Ovary (tissue), 9 donors: Measurements from ENCODE around the gene NPY. TPM values are rescaled to one million over a fixed set of nuclear protein-coding genes. Genes with fewer than 3 reads are reported as not detected.

Experiments used
- DNase-seq, 5 donors: peaks; one replicate each; pipeline ENCODE4 v3.0.0-alpha.2; 2019 to 2020
- H3K27ac ChIP-seq, 2 donors: fragments of 200-600 bp; one replicate each; pipeline versions ENCODE4 v1.5.1 to v1.8.0; 2019 to 2022
- H3K27me3 ChIP-seq: fragments of 200-600 bp; one replicate; pipeline ENCODE4 v1.8.0; 2022
- H3K36me3 ChIP-seq: fragments of 200-600 bp; sonication (generic); one replicate; pipeline ENCODE4 v1.5.1; 2019
- H3K4me1 ChIP-seq: one replicate; pipeline ENCODE4 v1.8.1; 2013; ENCODE audit warnings: mild to moderate bottlenecking, moderate library complexity; ENCODE audit not compliant: insufficient read depth
- H3K4me3 ChIP-seq: fragments of 200-600 bp; sonication (generic); one replicate; pipeline ENCODE4 v1.5.1; 2017
- H3K9me3 ChIP-seq, 2 donors: fragments of 200-600 bp in 1 of 2; sonication (generic) in 1 of 2; one replicate each; pipeline versions ENCODE4 v1.5.1 to v1.8.1; 2013 to 2019; ENCODE audit warnings: mild to moderate bottlenecking in 1 of 2, moderate library complexity in 1 of 2
- EP300 ChIP-seq: sonication (generic); formaldehyde crosslinking; IDR thresholded peaks from one replicate; pipeline ENCODE4 v1.6.1; 2017; ENCODE audit warnings: antibody characterized with exemption
- POLR2A ChIP-seq: fragments of 450-650 bp; IDR thresholded peaks from one replicate; pipeline ENCODE4 v1.6.1; 2017; ENCODE audit warnings: antibody characterized with exemption, mild to moderate bottlenecking, moderate library complexity
- WGBS, 3 donors: extraction: QIAGEN DNeasy Blood & Tissue Kit in 1 of 3; methylation state at CpG; one replicate each; pipeline versions ENCODE4 v1.1.5 to v1.1.7; 2013 to 2017; 5-methylcytosine and 5-hydroxymethylcytosine counted together
- intact Hi-C, 4 donors: fragments of 100-400 bp; cut with DNase I; formaldehyde crosslinking; loops; one replicate each; pipeline versions ENCODE4 v1.11.0 to v1.15.1; 2022 to 2023
- polyA plus RNA-seq, 2 donors: library from polyadenylated mRNA; stranded (reverse); fragments of 200-250 nt in 1 of 2; fragments of 350-450 nt in 1 of 2; fragmentation: Illumina TruSeq in 1 of 2; extraction: RNeasy Lipid Tissue Mini Kit (QIAGEN cat#74804) in 1 of 2; gene quantifications; one replicate each; pipeline ENCODE4 v1.2.3, GENCODE V29; 2013 to 2014
- total RNA-seq, 7 donors: library from RNA; depleted of rRNA in 2 of 7; stranded (reverse); fragments of >200 nt in 2 of 7; fragmentation: NEBNext Ultra II Directional in 3 of 7; extraction: Animal tissue kit (Norgen Biotek cat#: 25700) in 3 of 7; gene quantifications; one replicate each; pipeline versions ENCODE4 v1.1.0 to v1.2.4, GENCODE V29; 2016 to 2023
- TF ChIP-seq, protein P1 (sequence below), 3 donors: fragments of 450-650 bp in 2 of 3; fragments of 200-600 bp in 1 of 3; IDR thresholded peaks; one replicate each; pipeline versions ENCODE4 v1.5.1 to v1.8.0; 2016 to 2022; ENCODE audit warnings: antibody characterized with exemption in 3 of 3, mild to moderate bottlenecking in 1 of 3
- donor health status: DM: no; HTN: no; CAD: no; lungs with moderate emphysema.
- donor health status: DM: no; HTN: no; CAD: no.
- donor health status: Bipolar disorder and iron deficiency.
- donor health status: DM: yes; HTN: yes; CAD: no.
- donor health status: DM: no; HTN: no; CAD: no.
- donor health status: DM: yes; HTN: yes; CAD: no.

The NPY gene
- total and polyA plus RNA-seq, 9 donors: 0.53 to 4.5 (median 0.94) TPM; not detected in 6

DNA sequence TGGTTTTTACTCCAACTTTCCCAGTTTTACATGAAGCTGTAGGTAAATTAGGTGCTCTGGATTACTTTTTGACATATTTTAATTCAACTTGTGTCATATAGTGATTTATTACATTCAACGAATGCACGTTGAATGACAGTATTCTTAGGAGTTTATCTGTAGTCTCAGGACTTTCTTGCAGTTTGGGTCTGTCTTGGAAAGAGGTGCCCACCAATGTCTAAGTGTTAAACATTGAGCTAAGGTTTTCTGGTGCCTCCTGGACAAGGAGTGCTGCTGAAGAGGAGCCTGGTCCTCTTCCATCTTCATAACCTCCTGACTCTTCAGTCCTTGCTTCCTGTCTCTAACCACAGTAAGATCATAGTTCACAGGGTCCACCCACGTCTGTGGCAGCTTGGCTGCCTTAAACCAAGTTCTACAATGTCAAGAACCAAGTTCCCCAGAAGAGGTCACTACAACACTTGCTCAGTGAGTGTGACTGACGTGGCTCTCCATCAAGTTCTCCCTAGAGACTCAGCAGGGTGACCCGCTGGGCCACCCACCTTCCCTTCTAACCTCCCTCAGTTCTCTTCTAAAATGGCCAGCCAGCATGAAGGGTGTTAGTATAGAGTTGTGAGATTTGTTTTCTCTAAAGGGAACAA, 6.1 kb downstream of the NPY start:
- Histone ChIP-seq H3K27me3 (no peaks in the 10 kb centered on the region), H3K4me1 (no peaks in the 10 kb centered on the region), H3K9me3 (no peaks in the 10 kb centered on the region), H3K36me3 (no peaks in the 10 kb centered on the region), H3K4me3 (no peak overlapping the region), H3K27ac (no peak overlapping the region)
- TF ChIP-seq, protein P1, sequence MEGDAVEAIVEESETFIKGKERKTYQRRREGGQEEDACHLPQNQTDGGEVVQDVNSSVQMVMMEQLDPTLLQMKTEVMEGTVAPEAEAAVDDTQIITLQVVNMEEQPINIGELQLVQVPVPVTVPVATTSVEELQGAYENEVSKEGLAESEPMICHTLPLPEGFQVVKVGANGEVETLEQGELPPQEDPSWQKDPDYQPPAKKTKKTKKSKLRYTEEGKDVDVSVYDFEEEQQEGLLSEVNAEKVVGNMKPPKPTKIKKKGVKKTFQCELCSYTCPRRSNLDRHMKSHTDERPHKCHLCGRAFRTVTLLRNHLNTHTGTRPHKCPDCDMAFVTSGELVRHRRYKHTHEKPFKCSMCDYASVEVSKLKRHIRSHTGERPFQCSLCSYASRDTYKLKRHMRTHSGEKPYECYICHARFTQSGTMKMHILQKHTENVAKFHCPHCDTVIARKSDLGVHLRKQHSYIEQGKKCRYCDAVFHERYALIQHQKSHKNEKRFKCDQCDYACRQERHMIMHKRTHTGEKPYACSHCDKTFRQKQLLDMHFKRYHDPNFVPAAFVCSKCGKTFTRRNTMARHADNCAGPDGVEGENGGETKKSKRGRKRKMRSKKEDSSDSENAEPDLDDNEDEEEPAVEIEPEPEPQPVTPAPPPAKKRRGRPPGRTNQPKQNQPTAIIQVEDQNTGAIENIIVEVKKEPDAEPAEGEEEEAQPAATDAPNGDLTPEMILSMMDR (IDR thresholded peaks at IDR 0.05): no peak
- TF ChIP-seq POLR2A (no peak), EP300 (no peak)
- 28 to 36% (median 34%) methylated on average over 5 of the region's 5 CpGs for WGBS, 3 donors
- DNase-seq: no peak
- intact Hi-C loops: no loop called here

DNA sequence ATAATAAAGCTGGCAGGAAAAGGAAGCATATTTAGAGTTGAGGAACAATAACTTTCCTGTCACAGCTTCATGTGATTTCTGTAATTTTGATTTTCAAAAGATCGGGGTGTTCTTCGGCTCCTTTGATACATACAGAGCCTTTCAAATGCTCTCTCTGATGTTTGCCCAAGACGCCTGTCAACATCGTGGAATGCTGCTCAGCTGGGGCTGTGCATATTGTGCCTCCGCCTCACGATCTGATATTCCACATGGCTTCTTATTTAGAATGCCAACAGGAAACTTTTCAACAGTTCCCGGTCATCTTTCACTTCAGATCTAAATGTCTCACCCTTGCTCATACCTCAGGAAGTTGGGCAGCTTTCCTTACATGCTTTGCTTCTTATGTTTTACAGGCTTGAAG, 7.3 kb downstream of the NPY start:
- TF ChIP-seq, protein P1 (IDR thresholded peaks at IDR 0.05): no peak
- TF ChIP-seq POLR2A (no peak), EP300 (no peak)
- no peaks in the 10 kb centered on the region for H3K9me3 ChIP-seq
- H3K4me1 ChIP-seq: no peaks in the 10 kb centered on the region
- DNase-seq: no peak
- intact Hi-C loops: no loop called here
- 59 to 68% (median 64%) methylated on average over 7 of the region's 7 CpGs for WGBS, 3 donors
- no peaks in the 10 kb centered on the region for H3K27me3 ChIP-seq
- no peak overlapping the region for H3K4me3 ChIP-seq
- no peaks in the 10 kb centered on the region for H3K36me3 ChIP-seq
- H3K27ac ChIP-seq: no peak overlapping the region

DNA sequence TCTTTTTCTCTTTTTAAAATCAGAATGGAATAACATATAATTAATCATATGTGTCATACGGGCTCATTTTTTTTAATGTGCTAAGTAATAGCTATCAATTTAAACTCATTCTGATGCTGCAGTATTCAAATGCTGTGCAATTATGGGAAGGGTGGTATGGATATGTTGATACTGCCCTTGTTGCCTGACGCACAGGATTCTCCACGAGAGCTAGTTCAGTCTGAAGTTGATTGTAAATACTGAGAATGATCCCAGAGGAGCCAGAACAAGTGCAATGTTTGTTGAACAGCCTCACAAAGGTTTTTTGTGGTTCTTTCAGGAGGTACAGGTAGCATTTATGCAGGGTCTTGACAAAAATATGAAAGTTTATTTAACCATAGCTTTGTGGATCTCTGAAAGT, 13.4 kb downstream of the NPY start:
- Histone ChIP-seq H3K4me3 (no peak overlapping the region), H3K36me3 (no peaks in the 10 kb centered on the region), H3K9me3 (no peaks in the 10 kb centered on the region), H3K27me3 (no peaks in the 10 kb centered on the region), H3K4me1 (no peaks in the 10 kb centered on the region), H3K27ac (no peak overlapping the region)
- intact Hi-C loops: no loop called here
- WGBS, 3 donors: 60 to 73% (median 65%) methylated on average over 3 of the region's 3 CpGs
- no peak for DNase-seq
- TF ChIP-seq POLR2A (no peak), EP300 (no peak)
- TF ChIP-seq, protein P1 (IDR thresholded peaks at IDR 0.05): no peak

DNA sequence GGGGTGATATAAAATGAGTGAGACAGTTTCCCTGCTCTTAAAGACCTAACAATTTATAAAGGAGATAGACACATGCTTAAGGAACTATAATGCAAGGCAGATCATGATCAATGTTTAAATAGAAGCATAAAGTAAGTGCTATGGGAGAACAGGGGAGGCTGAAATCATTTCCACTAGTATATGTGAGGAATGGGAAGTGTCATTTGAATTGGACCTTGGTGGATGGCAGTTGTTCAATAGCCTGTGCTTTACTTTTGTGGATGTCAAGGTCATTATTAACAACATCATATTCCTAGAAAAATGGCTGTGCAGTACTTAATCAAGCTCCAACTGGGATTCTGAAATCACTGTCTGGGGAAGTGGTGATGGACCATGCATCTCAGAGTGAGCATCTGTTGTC, 14.7 kb downstream of the NPY start:
- Histone ChIP-seq H3K36me3 (no peaks in the 10 kb centered on the region), H3K9me3 (no peaks in the 10 kb centered on the region), H3K4me1 (no peaks in the 10 kb centered on the region), H3K27me3 (no peaks in the 10 kb centered on the region), H3K4me3 (no peak overlapping the region), H3K27ac (no peak overlapping the region)
- intact Hi-C loops: no loop called here
- TF ChIP-seq, protein P1 (IDR thresholded peaks at IDR 0.05): no peak
- TF ChIP-seq EP300: no peak
- TF ChIP-seq POLR2A: no peak
- no peak for DNase-seq
